Activated naive CD8-positive, alpha-beta T cell treated with anti-CD3 and anti-CD28 coated beads, Interleukin-2, amount 50 U/mL, for 24 hours (primary cell): ENCODE measurements around the gene INSR.
"Not testable (repeated sequence)": the region's sequence is repeated elsewhere in the genome, so short reads cannot be mapped to it uniquely, and the experiment has no call there.

ENCODE experiments used
- ATAC-seq: fragments of 150-1000 bp; cut with Tn5 transposase; one replicate; pipeline ENCODE4 v1.10.0; 2021
- DNase-seq: peaks from one replicate; pipeline ENCODE4 v3.0.0; 2021
- H3K27ac Mint-ChIP-seq: one replicate; pipeline ENCODE4 v1.8.0; 2021; ENCODE audit warnings: mild to moderate bottlenecking, mixed read lengths
- H3K27me3 Mint-ChIP-seq: one replicate; pipeline ENCODE4 v1.8.0; 2021; ENCODE audit warnings: mixed read lengths
- H3K36me3 Mint-ChIP-seq: one replicate; pipeline ENCODE4 v1.8.0; 2021; ENCODE audit warnings: low read depth, mixed read lengths
- H3K4me1 Mint-ChIP-seq: one replicate; pipeline ENCODE4 v1.8.0; 2021; ENCODE audit warnings: mixed read lengths
- H3K4me3 Mint-ChIP-seq: one replicate; pipeline ENCODE4 v1.8.0; 2021; ENCODE audit warnings: mild to moderate bottlenecking, moderate library complexity, mixed read lengths
- H3K9me3 Mint-ChIP-seq: one replicate; pipeline ENCODE4 v1.8.0; 2021; ENCODE audit warnings: mixed read lengths

INSR gene

DNA sequence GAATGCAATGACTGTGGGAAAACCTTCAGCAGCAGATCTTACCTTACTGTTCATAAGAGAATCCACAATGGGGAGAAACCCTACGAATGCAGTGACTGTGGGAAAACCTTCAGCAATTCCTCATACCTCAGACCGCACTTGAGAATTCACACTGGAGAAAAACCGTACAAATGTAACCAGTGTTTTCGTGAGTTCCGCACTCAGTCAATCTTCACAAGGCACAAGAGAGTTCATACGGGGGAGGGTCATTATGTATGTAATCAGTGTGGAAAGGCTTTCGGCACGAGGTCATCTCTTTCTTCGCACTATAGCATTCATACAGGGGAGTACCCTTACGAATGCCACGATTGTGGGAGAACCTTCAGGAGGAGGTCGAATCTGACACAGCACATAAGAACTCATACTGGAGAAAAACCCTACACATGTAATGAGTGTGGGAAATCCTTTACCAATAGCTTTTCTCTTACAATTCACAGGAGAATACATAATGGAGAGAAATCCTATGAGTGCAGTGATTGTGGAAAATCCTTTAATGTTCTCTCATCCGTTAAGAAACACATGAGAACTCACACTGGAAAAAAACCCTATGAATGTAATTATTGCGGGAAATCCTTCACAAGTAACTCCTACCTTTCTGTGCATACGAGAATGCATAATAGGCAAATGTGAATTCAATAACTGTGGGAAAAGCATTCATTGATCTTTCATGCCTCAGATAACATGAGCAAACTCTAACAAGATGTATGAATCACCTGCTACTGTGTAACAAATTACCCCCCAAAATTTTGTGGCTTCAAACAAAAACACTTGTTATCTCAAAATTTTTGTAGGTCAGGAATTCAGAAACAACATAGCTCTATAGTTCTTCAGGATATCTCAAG lies 210.9 kb downstream of the INSR start:
- Mint-ChIP-seq H3K4me3 (no peak overlapping the region), H3K27me3 (no peaks in the 10 kb centered on the region), H3K4me1 (no peaks in the 10 kb centered on the region), H3K27ac (no peak overlapping the region), H3K9me3 (peaks cover 57% of the 10 kb centered on the region), H3K36me3 (peaks cover 91% of the 10 kb centered on the region)
- no peak for ATAC-seq
- DNase-seq = no peak

GRCh38 chr19:7078008-7078407 lies 216.2 kb downstream of the INSR start:
- no peaks in the 10 kb centered on the region for H3K27me3 Mint-ChIP-seq
- no peak for DNase-seq
- peaks cover 58% of the 10 kb centered on the region for H3K9me3 Mint-ChIP-seq
- no peak overlapping the region for H3K27ac Mint-ChIP-seq
- ATAC-seq = no peak
- H3K4me3 Mint-ChIP-seq = no peak overlapping the region
- H3K36me3 Mint-ChIP-seq = peaks cover 96% of the 10 kb centered on the region
- no peaks in the 10 kb centered on the region for H3K4me1 Mint-ChIP-seq

DNA sequence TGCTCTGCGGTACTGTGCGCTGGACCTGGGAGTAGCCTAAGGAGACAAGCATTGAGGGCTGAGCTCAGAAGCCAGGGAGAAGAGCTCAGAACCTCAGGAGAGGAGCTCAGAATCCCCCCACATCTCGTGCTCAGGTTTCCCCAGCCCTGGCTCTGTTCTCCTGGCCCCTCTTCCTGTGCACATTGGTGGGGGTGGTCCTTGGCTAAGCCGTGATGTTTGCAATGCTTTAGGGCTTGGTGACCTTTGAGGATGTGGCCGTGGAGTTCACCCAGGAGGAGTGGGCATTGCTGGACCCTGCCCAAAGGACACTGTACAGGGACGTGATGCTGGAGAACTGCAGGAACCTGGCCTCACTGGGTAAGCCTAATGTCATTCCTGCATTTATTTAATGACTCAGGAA lies 218.1 kb downstream of the INSR start:
- DNase-seq (no peak), ATAC-seq (no peak)
- H3K4me3 Mint-ChIP-seq = no peak overlapping the region
- H3K27me3 Mint-ChIP-seq = no peaks in the 10 kb centered on the region
- H3K36me3 Mint-ChIP-seq = peaks cover 89% of the 10 kb centered on the region
- H3K27ac Mint-ChIP-seq = no peak overlapping the region
- H3K4me1 Mint-ChIP-seq = peaks cover 6% of the 10 kb centered on the region
- H3K9me3 Mint-ChIP-seq = peaks cover 49% of the 10 kb centered on the region

DNA sequence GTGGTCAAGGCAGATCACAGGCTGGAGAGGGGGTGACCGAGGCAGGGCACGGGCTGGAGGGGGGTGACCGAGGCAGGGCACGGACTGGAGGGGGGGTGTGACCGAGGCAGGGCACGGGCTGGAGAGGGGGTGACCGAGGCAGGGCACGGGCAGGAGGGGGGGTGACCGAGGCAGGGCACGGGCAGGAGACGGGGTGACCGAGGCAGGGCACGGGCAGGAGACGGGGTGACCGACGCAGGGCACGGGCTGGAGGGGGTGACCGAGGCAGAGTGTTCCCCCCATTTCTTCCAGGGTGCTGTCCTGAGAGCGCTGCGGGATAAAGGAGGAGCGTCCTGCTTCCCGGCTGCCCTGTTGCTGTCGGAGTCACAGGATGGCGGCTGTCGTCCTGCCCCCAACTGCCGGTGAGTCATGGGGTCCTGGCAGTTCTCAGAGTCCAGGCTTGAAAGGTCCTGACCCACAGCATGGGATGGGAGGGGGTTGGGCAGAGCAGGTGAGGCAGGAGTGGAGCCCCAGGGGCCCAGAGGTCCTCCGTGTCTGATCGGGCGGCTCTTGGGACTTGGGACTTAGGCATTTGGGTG lies 219.4 kb downstream of the INSR start:
- Mint-ChIP-seq H3K9me3 (peaks cover 39% of the 10 kb centered on the region), H3K27ac (no peak overlapping the region), H3K4me3 (no peak overlapping the region), H3K27me3 (no peaks in the 10 kb centered on the region), H3K36me3 (peaks cover 79% of the 10 kb centered on the region), H3K4me1 (peaks cover 19% of the 10 kb centered on the region)
- no peak for DNase-seq
- ATAC-seq = no peak

- Mint-ChIP-seq H3K4me1 (peaks cover 23% of the 10 kb centered on the region), H3K9me3 (peaks cover 20% of the 10 kb centered on the region), H3K27ac (no peak overlapping the region), H3K4me3 (peak overlapping the region; percentile 1), H3K36me3 (peaks cover 57% of the 10 kb centered on the region), H3K27me3 (no peaks in the 10 kb centered on the region)
- DNase-seq (no peak), ATAC-seq (no peak)
Measured at GRCh38 chr19:7072541-7072940, 221.7 kb downstream of the INSR start.

DNA sequence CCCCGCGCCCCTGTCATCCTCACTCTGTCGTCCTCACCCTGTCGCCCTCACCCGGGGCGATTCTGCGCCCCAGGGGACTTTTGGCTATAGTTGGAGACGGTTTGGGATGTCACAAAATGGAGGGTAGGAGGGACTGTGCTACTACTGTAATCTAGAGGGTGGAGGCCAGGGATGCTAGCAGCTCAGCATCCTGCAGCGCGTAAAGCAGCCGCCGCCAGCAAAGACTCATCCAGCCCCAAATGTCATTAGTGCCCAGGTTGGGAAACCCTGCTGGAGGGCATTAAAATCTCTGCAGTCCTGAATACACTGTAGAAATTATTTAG lies 224.3 kb downstream of the INSR start:
- Mint-ChIP-seq H3K4me3 (peak overlapping the region; percentile 95), H3K9me3 (peaks cover 4% of the 10 kb centered on the region), H3K27me3 (no peaks in the 10 kb centered on the region), H3K4me1 (peaks cover 23% of the 10 kb centered on the region), H3K36me3 (peaks cover 30% of the 10 kb centered on the region), H3K27ac (peak overlapping the region; percentile 89)
- no peak for ATAC-seq
- no peak for DNase-seq

- peak; percentile 98 for DNase-seq
- H3K4me1 Mint-ChIP-seq = peaks cover 23% of the 10 kb centered on the region
- peak within 1 kb of the TSS; percentile 95 for H3K4me3 Mint-ChIP-seq
- peaks cover 25% of the 10 kb centered on the region for H3K36me3 Mint-ChIP-seq
- H3K9me3 Mint-ChIP-seq = peaks cover 1% of the 10 kb centered on the region
- peak within 1 kb of the TSS; percentile 89 for H3K27ac Mint-ChIP-seq
- peak; percentile 93 for ATAC-seq
- no peaks in the 10 kb centered on the region for H3K27me3 Mint-ChIP-seq
Measured at GRCh38 chr19:7069042-7069903, 224.9 kb downstream of the INSR start, which contains the start of gene ZNF557. ZNF557 (plus strand) TSS chr19:7069703; CDS start chr19:7075075, 5,372 bp downstream.

- Mint-ChIP-seq H3K27ac (peak overlapping the region; percentile 89), H3K27me3 (no peaks in the 10 kb centered on the region), H3K36me3 (peaks cover 19% of the 10 kb centered on the region), H3K4me3 (peak overlapping the region; percentile 95), H3K9me3 (no peaks in the 10 kb centered on the region), H3K4me1 (peaks cover 23% of the 10 kb centered on the region)
- ATAC-seq (no peak), DNase-seq (no peak)
Measured at GRCh38 chr19:7068599-7068998, 225.6 kb downstream of the INSR start.

DNA sequence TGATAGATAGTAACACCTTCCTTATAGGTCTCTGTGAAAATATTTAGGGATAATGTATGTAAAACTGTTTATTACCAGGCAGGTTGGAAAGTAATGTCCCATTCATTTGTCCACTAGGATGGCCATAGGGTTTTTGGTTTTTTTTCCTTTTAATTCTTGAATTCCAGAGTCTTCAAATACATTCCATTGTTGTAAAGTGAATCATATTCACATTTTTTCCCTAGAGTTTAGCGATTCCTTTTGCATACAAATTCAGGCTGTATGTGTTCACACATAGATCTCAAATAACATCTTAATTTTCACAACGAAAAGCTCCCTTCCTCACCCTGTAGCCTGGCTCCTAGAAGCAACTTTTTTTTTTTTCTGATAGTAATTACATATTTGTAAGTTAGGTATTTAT lies 226.5 kb downstream of the INSR start:
- H3K27me3 Mint-ChIP-seq = no peaks in the 10 kb centered on the region
- DNase-seq (no peak), ATAC-seq (no peak)
- no peaks in the 10 kb centered on the region for H3K9me3 Mint-ChIP-seq
- peaks cover 14% of the 10 kb centered on the region for H3K36me3 Mint-ChIP-seq
- no peak overlapping the region for H3K4me3 Mint-ChIP-seq
- H3K27ac Mint-ChIP-seq = no peak overlapping the region
- peaks cover 23% of the 10 kb centered on the region for H3K4me1 Mint-ChIP-seq

DNA sequence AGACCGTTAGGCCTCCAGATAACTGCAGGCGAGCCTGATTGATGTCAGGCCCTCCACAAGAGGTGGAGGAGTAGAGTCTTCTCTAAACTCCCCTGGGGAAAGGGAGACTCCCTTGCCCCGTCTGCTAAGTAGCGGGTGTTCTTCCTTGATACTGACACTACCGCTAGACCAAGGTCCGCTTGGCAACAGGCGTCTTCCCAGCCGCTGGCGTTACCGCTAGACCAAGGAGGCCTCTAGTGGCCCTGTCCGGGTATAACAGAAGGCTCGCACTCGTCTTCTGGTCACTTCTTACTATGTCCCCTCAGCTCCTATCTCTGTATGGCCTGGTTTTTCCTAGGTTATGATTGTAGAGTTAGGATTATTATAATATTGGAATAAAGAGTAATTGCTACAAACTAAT lies 227.1 kb downstream of the INSR start:
- peaks cover 20% of the 10 kb centered on the region for H3K4me1 Mint-ChIP-seq
- H3K27me3 Mint-ChIP-seq, H3K27ac Mint-ChIP-seq, H3K9me3 Mint-ChIP-seq, H3K4me3 Mint-ChIP-seq, ATAC-seq, H3K36me3 Mint-ChIP-seq: not testable (repeated sequence)
- DNase-seq = peak; percentile 12

- Mint-ChIP-seq H3K4me1 (peaks cover 2% of the 10 kb centered on the region), H3K27me3 (no peaks in the 10 kb centered on the region), H3K36me3 (no peaks in the 10 kb centered on the region), H3K4me3 (no peak overlapping the region), H3K9me3 (no peaks in the 10 kb centered on the region), H3K27ac (no peak overlapping the region)
- no peak for DNase-seq
- ATAC-seq = peak; percentile 28
Measured at GRCh38 chr19:7063764-7064418, 230.3 kb downstream of the INSR start.

GRCh38 chr19:7063339-7063738 lies 230.9 kb downstream of the INSR start:
- no peak overlapping the region for H3K27ac Mint-ChIP-seq
- DNase-seq = no peak
- no peaks in the 10 kb centered on the region for H3K36me3 Mint-ChIP-seq
- H3K4me3 Mint-ChIP-seq = no peak overlapping the region
- no peak for ATAC-seq
- no peaks in the 10 kb centered on the region for H3K4me1 Mint-ChIP-seq
- H3K9me3 Mint-ChIP-seq = no peaks in the 10 kb centered on the region
- no peaks in the 10 kb centered on the region for H3K27me3 Mint-ChIP-seq
